ENCODE results near the gene CDH2.
A peak's percentile ranks its signal among the peaks of the same experiment; 100 is the strongest.

Gene CDH2

DNA sequence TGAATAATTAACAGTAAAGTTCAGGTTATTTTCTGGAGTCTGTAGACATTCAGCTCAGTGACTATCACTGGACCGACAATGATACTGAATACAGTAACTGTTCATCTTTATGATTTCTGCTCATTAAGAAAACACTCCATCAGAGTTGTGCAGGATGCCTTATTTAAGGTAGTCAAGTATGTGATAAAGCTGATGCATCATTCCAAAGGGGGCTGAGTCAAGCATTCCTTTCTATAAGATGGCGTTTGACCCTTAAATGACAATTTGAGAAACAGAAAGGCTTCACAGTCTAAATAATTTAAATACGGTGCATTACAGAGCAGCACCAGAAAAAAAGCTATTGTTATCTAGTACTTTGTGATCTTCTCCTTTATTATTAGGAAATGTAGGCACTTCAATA is 131.1 kb downstream of the CDH2 start:
- DNase-seq, result no peak

GRCh38 chr18:28045176-28045810 is 131.6 kb downstream of the CDH2 start:
- DNase-seq, result peak in 2 of 56 donors; percentile 8 to 31

GRCh38 chr18:28044036-28044435 is 132.9 kb downstream of the CDH2 start:
- no peak for DNase-seq

DNA sequence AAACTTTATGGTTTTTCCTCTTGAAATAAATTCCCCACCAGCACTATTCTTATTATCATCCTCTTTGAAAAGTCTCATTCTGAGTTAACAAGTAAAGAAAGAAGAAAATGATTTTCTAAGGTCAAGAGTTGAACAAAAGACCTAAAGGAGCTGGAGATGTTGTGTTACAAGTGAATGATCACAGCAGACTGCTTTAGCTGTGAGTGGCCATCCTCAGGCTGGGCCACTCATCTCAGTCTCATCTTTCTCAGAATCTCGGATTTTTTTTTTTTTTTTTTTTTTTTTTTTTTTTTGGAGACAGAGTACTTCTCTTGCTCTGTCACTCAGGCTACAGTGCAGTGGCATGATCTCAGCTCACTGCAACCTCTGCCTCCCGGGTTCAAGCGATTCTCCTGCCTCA is 133.3 kb downstream of the CDH2 start:
- DNase-seq, result no peak

DNA sequence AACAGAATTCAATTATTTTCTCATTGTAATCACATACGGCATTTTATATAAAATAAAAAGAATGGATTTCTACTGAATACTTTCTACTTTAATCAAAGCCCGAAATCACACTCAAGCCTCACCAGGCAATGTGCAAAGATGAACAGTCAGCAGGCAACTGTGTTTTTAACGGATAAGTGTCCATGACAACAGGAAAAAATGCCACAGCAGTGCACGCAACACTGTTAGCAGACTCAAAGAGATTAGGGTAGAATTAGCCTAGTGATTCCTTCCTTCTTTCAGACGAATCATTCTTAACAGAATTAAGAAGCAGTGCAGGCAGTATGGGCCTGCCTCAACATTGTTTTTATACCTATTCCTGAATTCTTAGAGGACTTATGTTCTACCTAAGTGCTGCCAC is 135.6 kb downstream of the CDH2 start:
- DNase-seq, result peak in 11 of 56 donors; percentile 8 to 30 (median 16)

DNA sequence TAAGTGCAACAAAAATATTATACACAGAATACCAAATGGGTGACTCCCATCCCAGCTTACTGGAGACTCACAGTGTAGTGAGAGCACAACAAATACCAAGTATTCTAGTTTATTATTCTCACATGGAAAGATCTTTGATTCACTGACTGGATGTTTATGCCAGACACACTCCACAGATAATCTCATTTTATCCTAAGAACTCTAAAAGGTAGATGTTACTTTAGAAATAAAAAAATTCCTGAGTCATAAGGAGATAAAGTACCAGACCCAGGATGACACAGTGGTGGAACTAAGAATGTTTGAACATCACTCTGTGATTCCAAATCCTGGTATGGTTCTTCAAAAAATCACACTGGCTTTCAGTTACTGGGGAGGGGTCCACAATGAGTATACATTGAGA is 136.2 kb downstream of the CDH2 start:
- no peak for DNase-seq

GRCh38 chr18:28040211-28040610 is 136.7 kb downstream of the CDH2 start:
- no peak for DNase-seq

DNA sequence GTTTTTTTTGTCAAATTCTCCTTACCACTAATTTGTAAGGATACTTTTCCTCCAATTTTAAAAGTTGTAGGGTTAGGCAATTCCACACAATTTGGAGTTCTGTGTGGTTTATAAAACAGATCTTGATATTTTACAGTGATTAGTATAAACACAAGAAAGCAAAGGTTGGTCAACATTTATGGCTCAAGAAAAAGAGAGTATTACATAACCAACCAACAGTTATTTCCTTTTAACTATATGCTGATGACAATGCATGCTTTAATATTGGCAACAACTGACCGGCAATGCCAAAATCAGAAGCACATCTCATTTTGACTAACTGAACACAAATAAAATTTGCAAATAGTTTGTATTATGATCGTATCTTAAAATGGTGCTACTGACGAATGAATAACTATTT is 137.2 kb downstream of the CDH2 start:
- DNase-seq, result no peak

GRCh38 chr18:28039078-28039477 is 137.9 kb downstream of the CDH2 start:
- DNase-seq, result no peak

GRCh38 chr18:28036488-28036887 is 140.4 kb downstream of the CDH2 start:
- peak in 1 of 56 donors; percentile 11 for DNase-seq

DNA sequence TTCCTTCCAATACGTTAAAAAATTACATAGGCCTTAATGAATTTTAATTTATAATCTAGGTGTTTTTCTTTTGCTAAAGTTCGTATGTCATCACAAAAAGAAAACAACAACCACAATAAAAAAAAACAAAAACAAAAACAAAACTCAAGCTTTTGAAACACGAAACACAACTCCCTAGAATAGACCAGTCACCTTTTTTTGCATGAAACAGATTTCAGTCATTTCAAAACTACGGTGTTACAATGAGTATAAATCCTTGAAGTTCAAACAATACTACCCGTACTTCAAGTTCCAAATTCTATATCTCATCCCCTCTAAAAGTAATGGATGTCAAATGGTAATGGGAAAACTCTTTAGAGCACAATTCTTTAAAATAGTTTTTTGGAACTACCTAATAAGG is 142.4 kb downstream of the CDH2 start:
- no peak for DNase-seq

DNA sequence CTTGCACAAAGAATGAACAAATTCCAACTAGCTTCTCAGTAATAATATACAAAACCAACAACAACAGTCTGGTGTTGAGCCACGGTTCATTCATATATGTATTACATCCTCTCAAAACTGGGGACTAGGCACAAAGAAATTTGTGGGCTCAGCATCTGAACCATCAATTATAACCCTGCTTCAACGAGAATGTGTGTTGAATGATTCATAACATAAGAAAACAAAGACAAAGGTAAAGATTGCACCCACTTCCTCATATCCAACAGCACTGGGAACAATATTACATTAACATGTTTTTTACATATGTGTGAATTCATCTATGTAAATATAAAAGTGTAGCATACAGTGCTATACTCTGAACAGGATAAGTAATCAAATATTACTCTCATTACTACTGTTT is 144.8 kb downstream of the CDH2 start:
- DNase-seq, result no peak

- DNase-seq, result no peak
Observed at GRCh38 chr18:28030458-28030857, 146.5 kb downstream of the CDH2 start.

DNA sequence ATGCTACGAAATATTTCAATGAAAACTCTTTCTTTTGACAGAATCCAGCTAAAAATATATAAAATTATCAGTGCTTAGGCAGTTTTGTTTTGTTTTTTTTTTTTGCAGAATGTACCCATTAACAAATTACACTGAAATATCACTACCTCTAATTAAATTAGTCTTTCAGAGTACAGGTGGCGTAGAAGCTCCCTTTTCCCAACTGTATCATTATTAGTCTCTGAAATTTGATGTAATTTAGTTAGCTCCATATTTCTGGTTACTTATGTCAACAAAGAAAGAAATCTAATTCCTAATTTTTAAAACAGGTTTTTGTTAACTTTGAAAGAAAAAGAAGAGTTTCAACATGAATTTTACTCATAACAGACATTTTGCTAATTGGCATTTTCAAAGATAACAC is 149.2 kb downstream of the CDH2 start:
- no peak for DNase-seq

- no peak for DNase-seq
Observed at GRCh38 chr18:28019425-28020108, 157.4 kb downstream of the CDH2 start.

GRCh38 chr18:28018351-28018750 is 158.6 kb downstream of the CDH2 start:
- DNase-seq, result no peak

DNA sequence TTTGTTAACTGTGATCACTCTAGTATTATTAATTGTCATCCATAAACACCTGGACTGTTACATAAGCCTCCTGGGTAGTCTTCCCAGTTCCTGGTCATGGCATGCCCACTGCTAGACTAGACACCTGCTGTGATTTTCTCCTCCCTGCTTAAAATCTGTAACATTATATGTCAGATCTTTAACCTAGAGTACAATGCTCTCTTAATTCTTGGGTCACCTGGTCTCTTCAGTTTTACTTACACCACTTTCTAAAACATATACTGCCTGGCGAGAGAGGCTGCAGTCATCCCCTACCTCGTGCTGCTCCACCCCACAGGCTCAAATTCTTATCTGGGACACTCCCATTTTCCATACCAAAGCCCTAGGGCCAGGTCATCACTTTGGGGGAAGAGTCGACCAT is 161.3 kb downstream of the CDH2 start:
- DNase-seq, result no peak

- no peak for DNase-seq
Observed at GRCh38 chr18:28013066-28013465, 163.9 kb downstream of the CDH2 start.

DNA sequence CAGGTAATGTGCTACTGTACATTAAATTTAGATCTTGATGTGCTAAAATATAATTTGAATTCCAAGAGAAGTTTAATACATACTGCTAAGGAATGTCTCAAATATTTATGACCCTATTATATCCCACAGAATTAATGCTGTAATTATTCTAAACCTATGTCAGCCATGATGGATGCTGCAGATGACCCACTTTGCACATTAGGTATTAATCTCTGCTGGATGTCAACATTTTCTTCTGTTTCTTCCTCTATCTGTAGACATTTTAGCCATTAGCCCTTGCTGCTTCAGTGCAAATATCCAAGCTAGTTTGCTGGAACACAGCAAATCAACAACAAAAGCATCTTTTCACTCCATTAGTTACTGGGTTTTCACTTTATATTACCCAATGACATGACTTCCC is 164.6 kb downstream of the CDH2 start:
- DNase-seq, result no peak

DNA sequence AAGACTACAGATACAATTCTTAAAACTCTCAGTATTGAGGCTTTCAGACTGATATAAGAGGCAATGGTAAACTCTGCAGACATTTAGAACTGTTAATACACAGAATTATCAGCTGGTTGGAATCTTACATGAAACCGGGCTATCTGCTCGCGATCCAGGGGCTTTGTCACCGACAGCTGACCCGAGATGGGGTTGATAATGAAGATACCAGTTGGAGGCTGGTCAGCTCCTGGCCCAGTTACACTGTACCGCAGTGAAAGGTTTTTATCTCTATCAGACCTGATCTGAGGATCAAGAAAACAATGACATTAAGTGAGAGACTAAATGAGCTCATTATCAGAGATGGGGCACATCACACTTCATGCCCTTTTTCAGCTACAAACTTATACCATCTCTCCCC is 167.3 kb downstream of the CDH2 start:
- DNase-seq, result no peak

DNA sequence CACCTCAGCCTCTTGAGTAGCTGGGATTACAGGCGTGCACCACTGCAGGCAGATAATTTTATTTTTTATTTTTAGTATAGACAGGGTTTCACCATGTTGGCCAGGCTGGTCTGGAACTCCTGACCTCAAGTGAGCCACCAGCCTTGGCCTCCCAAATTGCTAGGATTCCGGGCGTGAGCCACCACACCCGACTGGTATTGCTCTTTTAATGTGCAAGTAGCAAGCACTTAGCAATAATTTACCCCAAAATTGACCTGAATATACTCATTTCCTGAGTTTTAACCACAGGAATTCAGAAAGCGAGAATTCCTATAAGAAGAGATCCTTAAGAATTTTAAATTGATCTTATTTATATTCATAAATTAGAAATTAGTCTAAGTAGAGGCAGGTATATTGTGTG is 169.1 kb downstream of the CDH2 start:
- DNase-seq, result no peak

DNA sequence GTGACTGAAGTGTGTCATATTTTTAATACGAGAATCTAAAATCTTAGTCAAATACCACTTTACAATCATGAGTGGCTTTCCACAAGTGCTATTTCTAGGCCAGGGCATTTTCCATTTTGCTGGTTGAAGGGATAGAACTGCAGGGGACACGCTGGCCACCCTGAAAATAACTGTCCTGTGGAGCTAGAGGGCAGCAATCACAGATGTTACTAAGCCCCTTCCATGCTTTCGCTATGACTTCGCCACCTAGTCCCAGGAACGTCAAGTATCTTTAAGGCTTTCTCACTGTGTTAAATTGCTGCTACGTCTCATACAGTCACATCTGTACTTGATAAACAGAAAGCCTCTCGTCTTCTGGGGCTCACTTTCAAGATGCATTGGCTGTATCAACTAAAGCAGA is 171.8 kb downstream of the CDH2 start:
- DNase-seq, result peak in 3 of 56 donors; percentile 3 to 36 (median 14)

- no peak for DNase-seq
Observed at GRCh38 chr18:28004606-28005005, 172.3 kb downstream of the CDH2 start.

Data from amygdala (tissue), 56 donors.